HCT116 (cell line): ENCODE results near the gene GAK. TPM values are rescaled to one million over a fixed set of nuclear protein-coding genes. Genes with fewer than 3 reads are reported as not detected.

ENCODE experiments used
- ATAC-seq: fragments of 200-7000 bp; cut with Tn5 transposase; 2 replicates; pipeline ENCODE4 v1.9.1; 2020; ENCODE audit warnings: mild to moderate bottlenecking, moderate library complexity
- BruUV-seq: library from RNA; stranded (reverse); fragments of 400-500 nt; replicated peaks from 2 replicates; lab custom pipeline; 2021; lab: Mats Ljungman, UMichigan
- CTCF ChIA-PET: fragments of 300-600 bp; sonication (Branson Sonifier 250); formaldehyde crosslinking; loops from one replicate; lab custom pipeline; 2021; ENCODE audit warnings: antibody characterized with exemption; lab: Charles Lee
- POLR2A ChIA-PET: fragments of 300-600, 350-600 bp; sonication (Branson Sonifier 250); formaldehyde crosslinking; loops from one replicate; lab custom pipeline; 2021; ENCODE audit warnings: antibody characterized with exemption; lab: Charles Lee
- RAD21 ChIA-PET, 2 experiments: fragments of 300-600 bp; sonication (Branson Sonifier 250); formaldehyde crosslinking; loops; one replicate each; lab custom pipeline; 2023; ENCODE audit warnings: low total read pairs in 2 of 2; ENCODE audit not compliant: uncharacterized antibody in 2 of 2, unreplicated experiment in 2 of 2, low non-redundant PET in 1 of 2; lab: Charles Lee
- DNase-seq: peaks from one replicate; pipeline ENCODE4 v3.0.0-alpha.2; 2010; ENCODE audit warnings: low read depth, low spot score
- H2AFZ ChIP-seq: fragments of 200-600 bp; shearing (Covaris generic), sonication (generic); 2 replicates; pipeline ENCODE4 v1.6.1; 2017; ENCODE audit warnings: low read depth, mixed run types, mixed read lengths, antibody characterized with exemption, low read length; ENCODE audit not compliant: poor library complexity, severe bottlenecking
- H3K27ac ChIP-seq: 2 replicates; pipeline ENCODE4 v1.5.1; 2012; ENCODE audit warnings: low read depth, low read length
- H3K27me3 ChIP-seq: fragments of 200-600 bp; sonication (generic); 2 replicates; pipeline ENCODE4 v1.6.1; 2016; ENCODE audit warnings: mixed run types, low read length, mixed read lengths; ENCODE audit not compliant: insufficient read depth
- H3K36me3 ChIP-seq, 2 experiments: fragments of 200-500 bp in 1 of 2; fragments of 200-600 bp in 1 of 2; sonication (Bioruptor generic) in 1 of 2; sonication (generic) in 1 of 2; 2 replicates each; pipeline versions ENCODE4 v1.5.1 to v1.6.1; 2014 to 2016; ENCODE audit warnings: low read length in 2 of 2, inconsistent platforms in 1 of 2, mixed read lengths in 1 of 2, mixed run types in 1 of 2; ENCODE audit not compliant: insufficient read depth in 2 of 2, control insufficient read depth in 1 of 2
- H3K4me1 ChIP-seq, 2 experiments: fragments of 200-600 bp in 1 of 2; sonication (generic) in 1 of 2; 2 replicates each; pipeline versions ENCODE4 v1.5.1 to v1.6.1; 2012 to 2017; ENCODE audit warnings: low read length in 2 of 2, inconsistent platforms in 1 of 2, mild to moderate bottlenecking in 1 of 2, mixed read lengths in 1 of 2, mixed run types in 1 of 2, moderate library complexity in 1 of 2; ENCODE audit not compliant: insufficient read depth in 2 of 2, control insufficient read depth in 1 of 2
- H3K4me2 ChIP-seq: fragments of 200-600 bp; sonication (generic); 2 replicates; pipeline ENCODE4 v1.6.1; 2017; ENCODE audit warnings: mixed run types, low read length, mixed read lengths
- H3K4me3 ChIP-seq, 2 experiments: fragments of 200-600 bp in 1 of 2; sonication (generic) in 1 of 2; replicated peaks in 1 of 2; 2 replicates each; pipeline ENCODE4 v1.5.1; 2011 to 2016; ENCODE audit warnings: low read length in 2 of 2, control low read depth in 1 of 2, low read depth in 1 of 2, mild to moderate bottlenecking in 1 of 2, mixed read lengths in 1 of 2, mixed run types in 1 of 2
- H3K79me2 ChIP-seq: fragments of 200-600 bp; sonication (generic); 2 replicates; pipeline ENCODE4 v1.6.1; 2017; ENCODE audit warnings: mild to moderate bottlenecking, mixed run types, low read length, moderate library complexity, mixed read lengths; ENCODE audit not compliant: insufficient read depth
- H3K9ac ChIP-seq: fragments of 200-600 bp; sonication (generic); 2 replicates; pipeline ENCODE4 v1.6.1; 2016; ENCODE audit warnings: low read length, mixed read lengths
- H3K9me2 ChIP-seq: fragments of 200-600 bp; sonication (generic), shearing (Covaris generic); 2 replicates; pipeline ENCODE4 v1.6.1; 2017; ENCODE audit warnings: mixed run types, mild to moderate bottlenecking, moderate library complexity; ENCODE audit not compliant: insufficient read depth
- H3K9me3 ChIP-seq, 2 experiments: fragments of 200-500 bp in 1 of 2; fragments of 200-600 bp in 1 of 2; sonication (Bioruptor generic) in 1 of 2; sonication (generic) in 1 of 2; 2 replicates each; pipeline ENCODE4 v1.6.1; 2014 to 2017; ENCODE audit warnings: low read length in 2 of 2, mixed read lengths in 2 of 2, inconsistent platforms in 1 of 2, low read depth in 1 of 2, mild to moderate bottlenecking in 1 of 2, mixed run types in 1 of 2, moderate library complexity in 1 of 2; ENCODE audit not compliant: control insufficient read depth in 1 of 2, insufficient read depth in 1 of 2
- H4K20me1 ChIP-seq: fragments of 200-600 bp; sonication (generic), shearing (Covaris generic); 2 replicates; pipeline ENCODE4 v1.6.1; 2017; ENCODE audit warnings: mixed run types, mild to moderate bottlenecking, moderate library complexity; ENCODE audit not compliant: insufficient read depth
- ELF1 ChIP-seq: IDR thresholded peaks from 2 replicates; pipeline ENCODE4 v1.6.1; 2012; ENCODE audit warnings: low read depth, borderline replicate concordance
- EZH2 ChIP-seq: fragments of 200-600 bp; sonication (generic); IDR thresholded peaks from 2 replicates; pipeline ENCODE4 v1.6.1; 2017; ENCODE audit warnings: antibody characterized with exemption, mixed run types
- POLR2A ChIP-seq: IDR thresholded peaks from 2 replicates; pipeline ENCODE4 v1.7.0; 2011; ENCODE audit warnings: borderline replicate concordance; ENCODE audit not compliant: insufficient read depth, insufficient read length; ENCODE audit errors: extremely low read depth
- POLR2AphosphoS5 ChIP-seq: IDR thresholded peaks from 2 replicates; pipeline ENCODE4 v1.6.1; 2011; ENCODE audit warnings: mild to moderate bottlenecking, low read depth, low read length, moderate library complexity
- SP1 ChIP-seq: IDR thresholded peaks from 2 replicates; pipeline ENCODE4 v1.6.1; 2012; ENCODE audit warnings: low read depth
- TCF7L2 ChIP-seq: IDR thresholded peaks from 2 replicates; pipeline ENCODE4 v1.7.0; 2011; ENCODE audit warnings: borderline replicate concordance, inconsistent platforms; ENCODE audit not compliant: insufficient read depth, insufficient read length; ENCODE audit errors: extremely low read depth
- YY1 ChIP-seq: IDR thresholded peaks from 2 replicates; pipeline ENCODE4 v1.6.1; 2011; ENCODE audit warnings: low read length, low read depth, moderate library complexity, mild to moderate bottlenecking; ENCODE audit not compliant: insufficient replicate concordance; ENCODE audit errors: extremely low read depth
- ZFX ChIP-seq: fragments of 450-650 bp; IDR thresholded peaks from 2 replicates; pipeline ENCODE4 v1.6.1; 2017
- intact Hi-C: fragments of 100-400 bp; cut with micrococcal nuclease; formaldehyde crosslinking; loops from 2 replicates; pipeline ENCODE4 v1.10.0; 2022
- total RNA-seq: library from RNA; stranded (reverse); gene quantifications from one replicate; pipeline ENCODE4 v1.2.1, GENCODE V29; 2021; ENCODE audit not compliant: unreplicated experiment
- TF ChIP-seq, protein P1 (sequence below): IDR thresholded peaks from 2 replicates; pipeline ENCODE4 v1.6.1; 2011; ENCODE audit warnings: mild to moderate bottlenecking, low read length, moderate library complexity; ENCODE audit not compliant: insufficient replicate concordance; ENCODE audit errors: extremely low read depth

GAK gene
- total RNA-seq, 1 experiment from 2014 or later = 123 TPM

DNA sequence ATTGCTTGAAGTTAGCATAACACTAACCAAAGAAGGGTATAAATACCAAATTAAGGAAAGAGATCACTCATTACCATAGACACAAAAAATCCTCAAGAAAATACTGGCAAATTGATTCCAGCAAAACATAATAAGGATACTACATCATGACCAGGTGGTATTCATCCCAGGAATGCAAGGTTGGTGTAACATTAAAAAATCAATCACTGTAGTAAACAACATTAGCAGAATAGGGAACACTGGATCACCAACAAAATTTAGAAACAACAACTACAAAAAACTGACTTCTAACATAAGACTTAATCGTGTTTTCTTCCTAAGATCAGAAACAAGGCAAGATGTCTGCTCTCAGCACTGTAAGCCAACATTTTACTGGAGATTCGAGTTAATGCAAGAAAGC lies 14.1 kb downstream of the GAK start:
- POLR2A ChIA-PET = no interaction called here
- Histone ChIP-seq H3K27ac (no peak overlapping the region), H3K36me3 (no peaks in the 10 kb centered on the region), H2AFZ (no peak overlapping the region), H3K4me3 (no peak overlapping the region), H3K4me1 (no peaks in the 10 kb centered on the region), H3K9ac (no peak overlapping the region), H3K4me2 (no peak overlapping the region), H3K79me2 (peaks cover 92% of the 10 kb centered on the region), H4K20me1 (0 out of 2 replicates have a peak, but pooled peaks cover 5% of the 10 kb centered on the region), H3K9me3 (no peaks in the 10 kb centered on the region), H3K9me2 (no peaks in the 10 kb centered on the region), H3K27me3 (no peaks in the 10 kb centered on the region)
- CTCF ChIA-PET = no interaction called here
- no TSS peak for BruUV-seq
- intact Hi-C loops = loop anchor here (10.0 kb wide), 1 partner anchor 73 kb away; no protein-coding TSS in a partner anchor
- TF ChIP-seq SP1 = no peak
- no peak for TF ChIP-seq POLR2AphosphoS5
- TF ChIP-seq ELF1 = no peak
- DNase-seq = no peak
- ATAC-seq = no peak
- RAD21 ChIA-PET = no interaction called here

DNA sequence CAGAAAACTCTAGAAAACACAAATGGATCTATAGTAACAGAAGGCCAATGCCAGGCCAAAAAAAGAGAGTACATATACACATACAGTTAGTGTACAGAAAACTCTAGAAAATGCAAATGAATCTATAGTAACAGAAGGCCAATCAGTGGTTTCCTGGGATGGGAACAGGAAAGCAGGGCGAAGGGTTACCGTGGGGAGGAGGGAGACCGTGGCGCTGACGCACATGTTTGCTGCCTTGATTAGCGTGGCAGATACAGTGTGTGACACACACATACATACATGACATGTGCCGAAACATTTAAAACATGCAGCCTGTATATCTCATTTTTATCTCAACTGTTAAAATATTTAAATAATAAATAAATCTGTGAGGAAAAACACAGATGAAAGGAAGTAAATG lies 14.7 kb downstream of the GAK start:
- ATAC-seq (no peak), DNase-seq (no peak)
- Histone ChIP-seq H3K4me1 (no peaks in the 10 kb centered on the region), H3K9me2 (no peaks in the 10 kb centered on the region), H2AFZ (no peak overlapping the region), H3K36me3 (no peaks in the 10 kb centered on the region), H3K4me2 (no peak overlapping the region), H3K4me3 (no peak overlapping the region), H3K27ac (no peak overlapping the region), H3K27me3 (no peaks in the 10 kb centered on the region), H3K9ac (no peak overlapping the region), H4K20me1 (0 out of 2 replicates have a peak, but pooled peaks cover 5% of the 10 kb centered on the region), H3K79me2 (peaks cover 91% of the 10 kb centered on the region), H3K9me3 (no peaks in the 10 kb centered on the region)
- no peak for TF ChIP-seq YY1
- TF ChIP-seq, protein P1, sequence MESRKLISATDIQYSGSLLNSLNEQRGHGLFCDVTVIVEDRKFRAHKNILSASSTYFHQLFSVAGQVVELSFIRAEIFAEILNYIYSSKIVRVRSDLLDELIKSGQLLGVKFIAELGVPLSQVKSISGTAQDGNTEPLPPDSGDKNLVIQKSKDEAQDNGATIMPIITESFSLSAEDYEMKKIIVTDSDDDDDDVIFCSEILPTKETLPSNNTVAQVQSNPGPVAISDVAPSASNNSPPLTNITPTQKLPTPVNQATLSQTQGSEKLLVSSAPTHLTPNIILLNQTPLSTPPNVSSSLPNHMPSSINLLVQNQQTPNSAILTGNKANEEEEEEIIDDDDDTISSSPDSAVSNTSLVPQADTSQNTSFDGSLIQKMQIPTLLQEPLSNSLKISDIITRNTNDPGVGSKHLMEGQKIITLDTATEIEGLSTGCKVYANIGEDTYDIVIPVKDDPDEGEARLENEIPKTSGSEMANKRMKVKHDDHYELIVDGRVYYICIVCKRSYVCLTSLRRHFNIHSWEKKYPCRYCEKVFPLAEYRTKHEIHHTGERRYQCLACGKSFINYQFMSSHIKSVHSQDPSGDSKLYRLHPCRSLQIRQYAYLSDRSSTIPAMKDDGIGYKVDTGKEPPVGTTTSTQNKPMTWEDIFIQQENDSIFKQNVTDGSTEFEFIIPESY = no peak
- TF ChIP-seq ELF1 = no peak
- TF ChIP-seq TCF7L2 = no peak
- no peak for TF ChIP-seq EZH2
- no peak for TF ChIP-seq ZFX
- TF ChIP-seq POLR2A = no peak
- ChIA-PET RAD21 (no interaction called here), CTCF (no interaction called here), POLR2A (no interaction called here)
- BruUV-seq = no TSS peak
- intact Hi-C loops = loop anchor here (10.0 kb wide), 1 partner anchor 73 kb away; no protein-coding TSS in a partner anchor
